Naive thymus-derived CD4-positive, alpha-beta T cell (primary cell): ENCODE data around the gene ANKRD13B. TPM values are rescaled to one million over a fixed set of nuclear protein-coding genes. Genes with fewer than 3 reads are reported as not detected.

Experiments used
- ATAC-seq: fragments of 150-1000 bp; cut with Tn5 transposase; 2 replicates; pipeline ENCODE4 v1.10.0; 2021; ENCODE audit warnings: mild to moderate bottlenecking, moderate library complexity
- CTCF ChIA-PET: fragments of 350-600 bp; sonication (Branson Sonifier 250); formaldehyde crosslinking; loops from one replicate; lab custom pipeline; 2021; ENCODE audit warnings: antibody characterized with exemption; lab: Charles Lee
- POLR2A ChIA-PET: fragments of 350-600 bp; sonication (Branson Sonifier 250); formaldehyde crosslinking; loops from one replicate; lab custom pipeline; 2021; ENCODE audit warnings: antibody characterized with exemption, inconsistent platforms; lab: Charles Lee
- DNase-seq, 9 donors: peaks; one replicate each; pipeline versions ENCODE4 v3.0.0 to v3.0.0-alpha.2; 2020 to 2022; ENCODE audit warnings: mixed read lengths in 1 of 9
- H3K27ac ChIP-seq: one replicate; pipeline ENCODE4 v1.7.0; 2013; ENCODE audit warnings: mild to moderate bottlenecking, low read depth, low read length, moderate library complexity
- H3K27me3 ChIP-seq, 2 donors: one replicate each; pipeline ENCODE4 v1.7.0; 2013; ENCODE audit warnings: low read length in 2 of 2, mild to moderate bottlenecking in 2 of 2, moderate library complexity in 2 of 2; ENCODE audit not compliant: control insufficient read depth in 2 of 2, insufficient read depth in 2 of 2
- H3K36me3 ChIP-seq, 3 experiments: 1 replicate in 2 of 3; 2 replicates in 1 of 3; pipeline ENCODE4 v1.7.0; 2013; ENCODE audit warnings: low read length in 3 of 3, mild to moderate bottlenecking in 3 of 3, moderate library complexity in 1 of 3; ENCODE audit not compliant: insufficient read depth in 3 of 3, control insufficient read depth in 2 of 3
- H3K4me1 ChIP-seq, 2 donors: one replicate each; pipeline ENCODE4 v1.7.0; 2013; ENCODE audit warnings: low read length in 2 of 2, mild to moderate bottlenecking in 2 of 2, moderate library complexity in 1 of 2; ENCODE audit not compliant: control insufficient read depth in 2 of 2, insufficient read depth in 2 of 2
- H3K4me3 ChIP-seq: 2 replicates; pipeline ENCODE4 v1.7.0; 2013; ENCODE audit warnings: mild to moderate bottlenecking, low read length
- H3K9me3 ChIP-seq, 3 experiments: 1 replicate in 2 of 3; 2 replicates in 1 of 3; pipeline ENCODE4 v1.7.0; 2013; ENCODE audit warnings: low read length in 3 of 3; ENCODE audit not compliant: control insufficient read depth in 2 of 3
- H3K27ac Mint-ChIP-seq, 9 donors: one replicate each; pipeline ENCODE4 v1.8.0; 2020 to 2022; ENCODE audit warnings: mixed read lengths in 9 of 9, mild to moderate bottlenecking in 8 of 9, moderate library complexity in 5 of 9, inconsistent platforms in 2 of 9
- H3K27me3 Mint-ChIP-seq, 5 donors: one replicate each; pipeline ENCODE4 v1.8.0; 2021 to 2022; ENCODE audit warnings: mixed read lengths in 5 of 5, mild to moderate bottlenecking in 1 of 5
- H3K36me3 Mint-ChIP-seq, 5 donors: one replicate each; pipeline ENCODE4 v1.8.0; 2020 to 2022; ENCODE audit warnings: mixed read lengths in 5 of 5, mild to moderate bottlenecking in 3 of 5, inconsistent platforms in 1 of 5
- H3K4me1 Mint-ChIP-seq, 7 donors: one replicate each; pipeline ENCODE4 v1.8.0; 2020 to 2022; ENCODE audit warnings: mixed read lengths in 7 of 7, mild to moderate bottlenecking in 3 of 7, inconsistent platforms in 1 of 7
- H3K4me3 Mint-ChIP-seq, 10 donors: one replicate each; pipeline ENCODE4 v1.8.0; 2020 to 2022; ENCODE audit warnings: mild to moderate bottlenecking in 10 of 10, mixed read lengths in 10 of 10, moderate library complexity in 6 of 10, inconsistent platforms in 2 of 10
- H3K9me3 Mint-ChIP-seq, 11 donors: one replicate each; pipeline ENCODE4 v1.8.0; 2020 to 2022; ENCODE audit warnings: mixed read lengths in 11 of 11, mild to moderate bottlenecking in 4 of 11, inconsistent platforms in 1 of 11, moderate library complexity in 1 of 11
- intact Hi-C, 2 donors: fragments of 100-400 bp; cut with micrococcal nuclease; formaldehyde crosslinking; loops; one replicate each; pipeline ENCODE4 v1.15.1; 2023
- polyA plus RNA-seq, 2 donors: library from polyadenylated mRNA; unstranded; fragments of 300-500 nt; fragmentation: Illumina TruSeq; gene quantifications; one replicate each; pipeline ENCODE4 v1.2.3, GENCODE V29; 2021
- total RNA-seq, 6 experiments: library from RNA in 5 of 6; stranded (reverse) in 5 of 6; gene quantifications; 1 replicate in 5 of 6; 2 replicates in 1 of 6; pipeline ENCODE4 v1.2.3 and lab custom pipeline; 2021 to 2026

ANKRD13B gene
- total and polyA plus RNA-seq, 7 experiments from 2014 or later: 0.51 to 9.8 (median 1.2) TPM; not detected in 1

- Mint-ChIP-seq H3K4me3 (peak overlapping the region; percentile 78 to 93 (median 88)), H3K27me3 (peaks cover 0 to 18% (median 0%) of the 10 kb centered on the region in 5 donors), H3K27ac (peak overlapping the region in 6 of 9 donors; percentile 2 to 91 (median 72)), H3K36me3 (no peaks in the 10 kb centered on the region), H3K9me3 (no peaks in the 10 kb centered on the region), H3K4me1 (peaks cover 9 to 51% (median 36%) of the 10 kb centered on the region in 7 donors)
- ChIA-PET POLR2A (interaction anchor here (0.6 to 7.2 kb wide), 16 partner anchors 10 to 1208 kb away, joined by 3 to 59 read pairs (median 6); partner anchors contain the start of genes ABHD15, ANKRD13B, CRLF3 and SSH2), CTCF (interaction anchor here (0.5 to 6.4 kb wide), 24 partner anchors 13 to 314 kb away, joined by 3 to 56 read pairs (median 4); partner anchors contain the start of genes ANKRD13B and SSH2)
- H3K27me3 ChIP-seq: no peaks in the 10 kb centered on the region
- peaks cover 34 to 37% of the 10 kb centered on the region in 2 donors for H3K4me1 ChIP-seq
- DNase-seq (no peak), ATAC-seq (no peak)
- no peak overlapping the region for H3K27ac ChIP-seq
- H3K4me3 ChIP-seq: peak overlapping the region; percentile 80
- H3K9me3 ChIP-seq: no peaks in the 10 kb centered on the region
- H3K36me3 ChIP-seq: no peaks in the 10 kb centered on the region
- intact Hi-C loops: loop anchor here (1.0 to 10.0 kb wide), 6 partner anchors 36 to 498 kb away; partner anchors contain the start of genes NSRP1 (in 1 of the 2) and TAOK1 (in 1 of the 2)
Measured at GRCh38 chr17:29616300-29617048, 23.5 kb downstream of the ANKRD13B start.

- H3K4me3 Mint-ChIP-seq: peak overlapping the region; percentile 78 to 93 (median 88)
- H3K36me3 ChIP-seq: no peaks in the 10 kb centered on the region
- H3K9me3 Mint-ChIP-seq: no peaks in the 10 kb centered on the region
- H3K27ac Mint-ChIP-seq: peak overlapping the region in 7 of 9 donors; percentile 2 to 91 (median 72)
- H3K4me3 ChIP-seq: peak overlapping the region; percentile 80
- CTCF ChIA-PET: interaction anchor here (0.5 to 6.4 kb wide), 31 partner anchors 10 to 706 kb away, joined by 3 to 56 read pairs (median 4); partner anchors contain the start of genes ANKRD13B and SSH2
- H3K36me3 Mint-ChIP-seq: no peaks in the 10 kb centered on the region
- POLR2A ChIA-PET: interaction anchor here (0.5 to 7.2 kb wide), 21 partner anchors 10 to 1207 kb away, joined by 3 to 59 read pairs (median 4); partner anchors contain the start of genes ABHD15, ANKRD13B, CRLF3 and SSH2
- H3K27me3 Mint-ChIP-seq: peaks cover 0 to 21% (median 0%) of the 10 kb centered on the region in 5 donors
- peak; percentile 77 to 91 (median 88) for DNase-seq
- peak overlapping the region; percentile 38 for H3K27ac ChIP-seq
- no peaks in the 10 kb centered on the region for H3K27me3 ChIP-seq
- peaks cover 13 to 55% (median 38%) of the 10 kb centered on the region in 7 donors for H3K4me1 Mint-ChIP-seq
- intact Hi-C loops: loop anchor here (1.0 to 10.0 kb wide), 6 partner anchors 37 to 498 kb away; partner anchors contain the start of genes NSRP1 (in 1 of the 2) and TAOK1 (in 1 of the 2)
- H3K9me3 ChIP-seq: no peaks in the 10 kb centered on the region
- H3K4me1 ChIP-seq: peaks cover 36 to 42% of the 10 kb centered on the region in 2 donors
- peak; percentile 80 for ATAC-seq
Measured at GRCh38 chr17:29617125-29617480, 24.2 kb downstream of the ANKRD13B start.

- H3K27me3 ChIP-seq: no peaks in the 10 kb centered on the region
- intact Hi-C loops: loop anchor here (1.0 to 10.0 kb wide), 8 partner anchors 37 to 497 kb away; partner anchors contain the start of genes NSRP1 (in 1 of the 2) and TAOK1 (in 1 of the 2)
- H3K36me3 ChIP-seq: no peaks in the 10 kb centered on the region
- ATAC-seq: peak; percentile 62
- POLR2A ChIA-PET: interaction anchor here (0.5 to 7.2 kb wide), 26 partner anchors 9 to 1206 kb away, joined by 3 to 59 read pairs (median 4); partner anchors contain the start of genes ABHD15, ANKRD13B, CRLF3 and NUFIP2
- peak overlapping the region in 7 of 9 donors; percentile 42 to 91 (median 72) for H3K27ac Mint-ChIP-seq
- H3K27me3 Mint-ChIP-seq: peaks cover 0 to 21% (median 0%) of the 10 kb centered on the region in 5 donors
- peaks cover 15 to 57% (median 38%) of the 10 kb centered on the region in 7 donors for H3K4me1 Mint-ChIP-seq
- H3K4me1 ChIP-seq: peaks cover 38 to 42% of the 10 kb centered on the region in 2 donors
- DNase-seq: peak; percentile 74 to 91 (median 85)
- CTCF ChIA-PET: interaction anchor here (0.8 to 6.4 kb wide), 30 partner anchors 9 to 706 kb away, joined by 3 to 56 read pairs (median 4); partner anchors contain the start of genes ANKRD13B and SSH2
- H3K4me3 ChIP-seq: peak overlapping the region; percentile 80
- H3K9me3 Mint-ChIP-seq: no peaks in the 10 kb centered on the region
- H3K4me3 Mint-ChIP-seq: peak overlapping the region; percentile 78 to 93 (median 88)
- peak overlapping the region; percentile 38 for H3K27ac ChIP-seq
- H3K9me3 ChIP-seq: no peaks in the 10 kb centered on the region
- no peaks in the 10 kb centered on the region for H3K36me3 Mint-ChIP-seq
Measured at GRCh38 chr17:29617481-29618271, 24.7 kb downstream of the ANKRD13B start.

DNA sequence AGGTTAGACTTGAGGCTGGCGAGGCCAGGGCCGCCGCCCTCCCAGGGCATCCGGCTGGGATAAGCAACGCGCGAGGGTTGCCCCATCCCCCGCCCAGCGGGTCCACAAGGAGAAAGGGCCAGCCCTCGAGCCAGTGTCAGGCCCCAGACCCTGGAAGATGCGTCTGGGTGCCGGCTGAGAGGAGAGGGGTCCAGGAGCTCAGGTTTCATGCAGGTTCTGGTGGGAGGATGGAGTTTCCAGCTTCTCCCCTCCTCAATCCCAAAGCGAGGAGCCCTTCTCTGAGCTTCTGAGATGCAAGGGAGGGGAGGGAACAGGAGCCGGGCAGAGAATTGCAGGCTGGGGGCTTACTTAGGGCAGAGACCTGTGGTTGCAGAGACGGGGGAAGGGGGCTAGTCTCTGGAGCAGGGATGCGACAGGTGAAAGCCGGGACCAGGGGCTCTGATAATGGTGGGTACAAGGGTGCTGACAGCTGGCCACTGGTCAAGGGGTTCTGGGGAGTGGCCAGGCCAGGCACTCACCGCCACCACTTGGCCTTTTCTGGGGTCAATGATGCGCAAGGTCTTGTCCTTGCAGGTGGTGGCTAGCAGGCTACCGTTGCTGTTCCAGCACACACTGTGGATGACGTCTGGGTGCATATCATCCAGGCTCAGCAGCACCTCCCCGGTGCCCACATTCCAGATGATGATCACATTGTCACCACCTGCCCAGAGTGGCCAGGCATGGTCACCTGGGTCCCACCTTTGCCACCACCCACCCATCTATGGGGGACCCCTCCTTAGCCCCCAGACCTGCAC lies 25.5 kb downstream of the ANKRD13B start:
- H3K9me3 Mint-ChIP-seq: no peaks in the 10 kb centered on the region
- Histone ChIP-seq H3K4me1 (peaks cover 37 to 49% of the 10 kb centered on the region in 2 donors), H3K36me3 (no peaks in the 10 kb centered on the region), H3K4me3 (peak overlapping the region; percentile 80), H3K9me3 (no peaks in the 10 kb centered on the region), H3K27ac (no peak overlapping the region), H3K27me3 (no peaks in the 10 kb centered on the region)
- H3K27ac Mint-ChIP-seq: no peak overlapping the region
- ChIA-PET CTCF (interaction anchor here (0.6 to 6.4 kb wide), 16 partner anchors 8 to 317 kb away, joined by 3 to 56 read pairs (median 10); partner anchors contain the start of genes ANKRD13B and SSH2), POLR2A (interaction anchor here (0.6 to 7.2 kb wide), 17 partner anchors 13 to 324 kb away, joined by 3 to 59 read pairs (median 4); partner anchors contain the start of genes ABHD15, ANKRD13B, NUFIP2 and SSH2)
- intact Hi-C loops: loop anchor here (1.0 to 10.0 kb wide), 5 partner anchors 143 to 496 kb away; partner anchors contain the start of gene NSRP1 (in 1 of the 2)
- H3K36me3 Mint-ChIP-seq: no peaks in the 10 kb centered on the region
- peaks cover 0 to 21% (median 0%) of the 10 kb centered on the region in 5 donors for H3K27me3 Mint-ChIP-seq
- ATAC-seq (no peak), DNase-seq (no peak)
- peak overlapping the region in 7 of 10 donors; percentile 1 to 93 (median 40) for H3K4me3 Mint-ChIP-seq
- peaks cover 21 to 64% (median 46%) of the 10 kb centered on the region in 7 donors for H3K4me1 Mint-ChIP-seq

DNA sequence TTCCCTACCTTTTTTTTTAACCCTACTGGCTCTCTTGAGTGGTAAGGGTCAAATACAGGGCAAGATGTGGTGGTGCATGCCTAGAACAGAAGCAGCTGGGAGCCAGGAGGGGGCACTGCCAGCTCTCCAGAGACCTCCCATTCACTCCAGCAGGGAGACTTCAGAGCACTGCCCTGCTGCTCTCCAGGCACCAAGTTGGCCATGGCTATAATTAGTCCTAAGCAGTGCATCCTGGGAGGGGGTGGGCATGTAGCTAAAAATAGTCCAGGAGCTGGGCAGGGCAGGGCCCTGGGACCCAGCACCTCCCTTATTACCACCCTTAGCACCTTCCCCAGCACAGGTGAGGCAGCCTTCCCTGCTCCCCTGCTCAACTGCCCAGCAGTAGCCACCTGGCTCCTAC lies 26.3 kb downstream of the ANKRD13B start:
- CTCF ChIA-PET: interaction anchor here (6.4 kb wide), 1 partner anchor 159 kb away, joined by 37 read pairs; no protein-coding TSS in a partner anchor
- Mint-ChIP-seq H3K4me1 (peaks cover 21 to 65% (median 48%) of the 10 kb centered on the region in 7 donors), H3K27ac (no peak overlapping the region), H3K36me3 (no peaks in the 10 kb centered on the region), H3K27me3 (peaks cover 0 to 21% (median 0%) of the 10 kb centered on the region in 5 donors), H3K4me3 (peak overlapping the region in 3 of 10 donors; percentile 20 to 93 (median 29)), H3K9me3 (no peaks in the 10 kb centered on the region)
- ATAC-seq (no peak), DNase-seq (no peak)
- H3K9me3 ChIP-seq: no peaks in the 10 kb centered on the region
- no peaks in the 10 kb centered on the region for H3K27me3 ChIP-seq
- intact Hi-C loops: loop anchor here in 1 of 2 donors (5.0 to 10.0 kb wide), 2 partner anchors 158 to 496 kb away; partner anchors contain the start of gene NSRP1
- H3K27ac ChIP-seq: no peak overlapping the region
- POLR2A ChIA-PET: interaction anchor here (1.7 to 4.6 kb wide), 3 partner anchors 27 to 160 kb away, joined by 3 to 59 read pairs (median 5); partner anchors contain the start of genes ANKRD13B and GIT1
- no peak overlapping the region for H3K4me3 ChIP-seq
- no peaks in the 10 kb centered on the region for H3K36me3 ChIP-seq
- H3K4me1 ChIP-seq: peaks cover 29 to 41% of the 10 kb centered on the region in 2 donors
